Kidney capillary endothelial cell (primary cell): ENCODE measurements around the gene KRT80.

Source experiments
- DNase-seq: peaks from one replicate; pipeline ENCODE4 v3.0.0-alpha.2; 2018; ENCODE audit warnings: low spot score

The KRT80 gene

GRCh38 chr12:52228931-52229330 lies 37.1 kb upstream of the KRT80 start:
- no peak for DNase-seq

- DNase-seq = no peak
Observed at GRCh38 chr12:52228366-52228765, 36.6 kb upstream of the KRT80 start.

DNA sequence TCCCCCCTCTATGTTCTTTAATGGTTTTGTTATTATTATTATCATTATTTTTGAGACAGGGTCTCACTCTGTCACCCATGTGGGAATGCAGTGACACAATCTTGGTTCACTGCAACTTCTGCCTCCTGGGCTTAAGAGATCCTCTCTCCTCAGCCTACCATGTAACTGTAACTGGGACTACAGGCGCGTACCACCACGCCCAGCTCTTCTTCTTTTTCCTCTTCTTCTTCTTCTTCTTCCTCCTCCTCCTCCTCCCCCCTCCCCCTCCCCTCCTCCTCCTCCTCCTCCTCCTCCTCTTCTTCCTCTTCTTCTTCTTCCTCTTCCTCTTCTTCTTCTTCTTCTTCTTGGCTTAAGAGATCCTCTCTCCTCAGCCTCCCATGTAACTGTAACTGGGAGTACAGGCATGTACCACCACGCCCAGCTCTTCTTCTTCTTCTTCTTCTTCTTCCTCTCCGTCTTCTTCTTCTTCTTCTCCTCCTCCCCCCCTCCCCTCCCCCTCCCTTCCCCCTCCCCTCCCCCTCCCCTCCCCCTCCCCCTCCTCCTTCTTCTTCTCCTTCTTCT lies 35.9 kb upstream of the KRT80 start:
- no peak for DNase-seq

DNA sequence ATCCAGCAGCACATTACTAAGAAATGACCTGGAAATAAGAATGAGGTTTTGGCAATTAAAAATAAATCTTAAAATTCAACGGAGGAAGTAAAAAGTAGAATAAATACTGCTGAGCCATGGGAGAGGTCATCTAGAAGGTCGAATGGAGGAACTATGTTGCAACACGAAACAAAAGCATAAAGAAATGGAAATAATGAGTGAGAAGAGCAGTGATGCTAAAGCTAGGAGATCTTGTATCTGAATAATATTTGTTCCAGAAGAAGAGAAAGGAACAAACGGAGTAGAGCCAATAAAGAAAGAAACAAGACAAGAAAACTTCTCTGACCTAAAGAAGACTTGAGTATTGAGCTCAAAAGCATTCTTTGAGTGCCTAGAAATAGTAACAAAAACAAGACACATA lies 34.6 kb upstream of the KRT80 start:
- DNase-seq = no peak

DNA sequence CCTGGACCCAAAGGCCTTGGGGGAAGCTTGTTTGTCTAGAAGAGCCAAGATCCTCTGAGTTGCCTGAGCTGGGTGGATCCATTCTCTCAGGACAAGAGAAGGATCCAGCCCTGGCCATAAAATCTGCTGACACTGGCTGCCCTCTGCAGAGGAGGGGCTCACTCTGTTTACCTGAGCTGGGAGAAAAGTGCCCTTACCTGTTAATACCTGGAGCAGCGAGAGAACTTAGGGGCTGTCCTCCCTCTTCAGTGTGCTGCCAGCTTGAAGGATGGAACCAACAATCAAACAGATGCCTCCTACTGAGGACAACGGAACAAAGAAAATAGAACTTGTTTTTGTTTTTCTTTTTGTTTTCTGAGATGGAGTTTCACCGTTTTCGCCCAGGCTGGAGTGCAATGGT lies 33.9 kb upstream of the KRT80 start:
- no peak for DNase-seq

- DNase-seq = no peak
Observed at GRCh38 chr12:52224151-52224550, 32.3 kb upstream of the KRT80 start.

DNA sequence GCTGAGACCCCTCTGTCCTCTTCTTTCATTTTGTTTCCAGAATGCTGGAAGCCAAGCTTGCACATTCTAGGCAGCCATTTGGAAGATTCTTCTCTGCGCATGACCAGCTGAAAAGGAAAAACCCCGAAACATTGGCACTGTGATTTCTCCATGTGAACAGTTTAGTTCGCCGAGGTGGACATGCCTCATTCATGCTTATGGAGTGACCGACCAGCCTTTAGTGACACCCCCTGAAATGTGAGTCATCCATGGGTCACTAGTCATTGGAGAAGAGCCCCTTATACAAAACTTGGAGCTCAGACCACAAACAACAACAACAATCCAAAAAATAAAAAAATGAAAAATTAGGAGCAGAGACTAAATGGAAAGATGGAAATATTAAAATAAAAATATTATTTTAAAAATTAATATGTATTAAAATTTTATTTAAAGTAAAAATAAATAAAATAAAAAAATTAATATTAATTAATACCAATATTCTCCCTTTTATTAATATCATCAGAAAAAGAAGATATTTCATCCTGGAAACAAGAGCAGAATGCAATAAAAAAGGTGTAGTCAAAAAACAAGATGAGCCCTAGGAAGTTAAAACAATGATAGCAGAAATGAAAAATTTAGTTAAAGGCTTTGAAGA lies 31.7 kb upstream of the KRT80 start:
- no peak for DNase-seq

- DNase-seq = no peak
Observed at GRCh38 chr12:52222692-52223091, 30.9 kb upstream of the KRT80 start.

GRCh38 chr12:52221912-52222457 lies 30.2 kb upstream of the KRT80 start:
- DNase-seq = no peak

DNA sequence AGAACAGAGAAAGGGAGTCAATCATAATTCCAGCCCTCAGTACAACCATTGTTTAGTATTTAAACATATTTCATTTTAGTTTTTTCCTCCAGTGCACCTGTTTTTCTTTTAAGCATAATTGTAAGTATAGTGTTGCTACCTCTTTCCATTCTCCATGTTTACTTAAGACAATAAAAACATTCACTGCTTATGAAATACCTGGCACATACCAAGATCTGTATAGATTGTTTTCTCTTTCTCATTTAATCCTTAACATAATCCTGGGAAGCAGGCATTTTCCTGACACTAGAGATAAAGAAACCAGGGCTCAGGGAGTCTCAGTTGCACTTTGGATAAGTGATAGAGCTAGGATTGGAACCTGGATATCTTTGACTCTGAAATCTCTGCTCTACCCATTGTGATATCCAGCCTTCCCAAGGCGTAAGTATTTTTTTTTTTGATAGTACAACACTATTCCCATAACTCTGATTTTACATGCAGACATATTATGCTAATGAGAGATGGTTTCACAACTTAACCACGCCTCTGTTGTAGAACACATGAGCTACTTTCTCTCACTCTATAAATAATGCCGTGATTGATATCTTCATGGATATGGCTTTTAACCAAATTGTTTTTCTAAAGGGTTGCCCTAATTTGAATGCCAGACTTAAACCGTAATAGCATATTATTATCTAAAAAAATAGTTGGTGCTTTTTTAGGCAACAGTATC lies 29.4 kb upstream of the KRT80 start:
- DNase-seq = no peak

- DNase-seq = no peak
Observed at GRCh38 chr12:52220477-52220876, 28.7 kb upstream of the KRT80 start.

- DNase-seq = no peak
Observed at GRCh38 chr12:52218001-52218400, 26.2 kb upstream of the KRT80 start.

DNA sequence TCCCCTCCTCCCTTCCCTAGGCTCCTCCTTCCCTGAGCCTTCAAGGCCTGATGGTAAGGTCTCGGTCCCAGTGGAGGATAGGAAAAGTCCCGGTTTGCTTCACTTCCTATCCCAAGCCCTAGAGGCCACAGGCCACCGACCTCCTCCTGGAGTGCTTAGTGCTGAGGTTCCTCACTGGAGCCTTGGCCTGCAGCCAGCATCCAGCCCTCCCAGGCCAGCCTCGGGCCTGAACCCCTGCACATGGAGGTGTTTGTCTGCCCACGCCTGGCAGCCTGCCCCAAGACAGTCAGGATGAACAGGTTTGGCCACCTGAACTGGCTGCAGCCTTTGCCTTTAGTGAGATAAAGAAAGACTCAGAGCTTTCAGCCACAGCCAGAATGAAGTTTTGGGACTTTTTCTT lies 25.4 kb upstream of the KRT80 start:
- DNase-seq = no peak

DNA sequence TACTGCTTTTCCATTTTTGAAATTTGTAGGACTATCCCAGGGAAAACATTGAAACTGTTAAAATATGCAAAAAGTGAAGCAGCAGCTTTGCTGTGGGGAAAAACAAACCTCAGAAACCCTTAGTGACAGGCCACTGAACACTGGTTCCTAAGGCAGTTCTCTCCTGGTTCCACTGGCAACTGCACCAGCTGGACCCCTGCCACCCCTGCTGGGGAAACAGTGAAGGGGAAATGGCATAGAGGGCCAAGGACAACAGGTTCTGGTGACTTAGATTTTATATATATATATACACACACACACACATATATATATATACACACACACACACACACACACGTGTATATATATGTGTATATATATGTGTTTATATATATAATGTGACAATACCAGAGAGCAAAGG lies 25.0 kb upstream of the KRT80 start:
- DNase-seq = no peak

DNA sequence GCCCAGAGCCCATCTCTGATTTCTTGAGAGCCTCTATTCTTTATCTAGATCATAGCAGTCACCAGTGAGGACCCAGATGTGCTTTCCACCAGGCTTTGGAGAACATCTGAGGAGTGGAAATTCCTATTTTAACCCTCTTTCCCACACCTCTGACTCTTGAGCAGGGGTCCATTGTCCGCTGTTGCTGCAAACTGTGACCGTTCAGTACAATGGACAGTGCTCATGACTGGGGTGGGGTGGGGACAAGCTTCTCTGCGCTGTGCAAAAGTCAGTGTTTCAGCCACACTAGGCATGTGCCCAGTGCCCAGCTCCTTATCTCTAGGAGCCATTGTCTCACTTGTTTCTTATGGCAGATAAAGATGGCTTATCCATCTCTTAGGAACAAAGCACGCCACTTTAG lies 24.3 kb upstream of the KRT80 start:
- no peak for DNase-seq

- DNase-seq = peak; percentile 93
Observed at GRCh38 chr12:52215587-52216031, 23.8 kb upstream of the KRT80 start.

GRCh38 chr12:52214421-52214802 lies 22.6 kb upstream of the KRT80 start:
- no peak for DNase-seq

GRCh38 chr12:52213564-52214420 lies 22.0 kb upstream of the KRT80 start:
- DNase-seq = peak; percentile 91

DNA sequence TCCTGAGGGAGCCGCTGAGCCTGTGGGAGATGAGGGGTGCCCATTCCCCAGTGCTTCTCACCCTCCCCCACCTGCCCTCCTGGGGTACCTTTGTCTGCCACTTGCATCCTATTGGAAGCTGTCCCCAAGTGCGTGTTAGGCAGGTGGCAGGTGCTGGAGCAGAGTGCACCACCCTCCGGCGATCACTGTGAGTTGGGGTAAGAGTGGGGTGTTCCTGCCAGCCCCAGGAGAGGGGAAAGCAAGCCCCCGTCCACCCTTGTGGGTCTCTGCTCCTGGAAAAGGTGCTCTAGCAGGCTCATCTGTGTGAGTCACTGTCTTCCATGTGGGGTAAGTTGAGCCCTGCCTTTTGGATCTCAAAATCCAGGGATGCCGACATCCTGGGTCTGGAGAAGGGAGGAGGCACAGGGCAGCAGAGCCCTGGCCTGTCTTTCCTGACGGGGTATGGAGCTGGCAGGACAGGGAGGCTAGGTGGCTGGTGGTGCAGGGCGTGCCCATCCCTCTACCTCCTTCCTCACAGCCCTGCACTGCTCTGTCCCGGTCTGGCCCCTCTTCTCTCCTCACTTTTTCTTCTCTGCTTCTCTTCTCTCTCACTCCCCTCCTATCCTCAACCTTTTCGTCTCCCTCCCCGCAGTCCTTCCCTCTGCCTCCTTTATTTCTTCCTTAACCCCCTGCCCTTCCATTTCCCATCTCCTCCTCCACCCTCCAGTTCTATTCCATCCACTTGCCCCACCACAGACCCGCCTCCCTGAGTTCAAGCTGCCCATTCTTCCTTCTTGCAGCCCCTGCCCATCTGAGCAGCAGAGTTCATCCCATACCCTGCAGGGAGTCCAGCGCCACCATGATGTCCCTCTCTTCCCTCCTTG lies 21.1 kb upstream of the KRT80 start:
- DNase-seq = no peak

GRCh38 chr12:52211716-52212585 lies 20.1 kb upstream of the KRT80 start:
- DNase-seq = no peak
